ENCODE data around the gene ARPC5L.

The ARPC5L gene

DNA sequence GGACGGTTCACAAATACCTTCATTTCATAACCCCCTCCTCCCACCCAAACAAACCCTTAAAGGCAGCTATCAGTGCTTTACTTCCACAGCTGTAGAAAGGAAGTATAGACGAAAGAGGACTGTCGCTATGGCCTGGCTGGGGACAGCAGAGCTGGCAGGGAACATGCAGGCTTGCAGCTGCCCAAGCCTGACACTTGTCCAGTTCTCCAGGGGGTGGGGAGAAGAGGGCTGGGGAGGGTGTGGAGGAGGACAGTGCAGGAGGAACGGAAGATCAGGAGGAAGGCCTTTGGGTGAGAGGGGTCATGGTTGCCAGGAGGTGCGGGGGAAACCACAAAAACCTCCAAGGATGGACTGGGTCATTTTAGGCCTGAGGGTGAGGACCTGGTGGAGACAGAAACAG is 25.9 kb downstream of the ARPC5L start:
- H3K27me3 ChIP-seq (replicated peaks): no peaks in the 10 kb centered on the region
- no peak for DNase-seq
- no peak overlapping the region for H3K27ac ChIP-seq
- H3K36me3 ChIP-seq (replicated peaks): peaks cover 17% of the 10 kb centered on the region
- H3K4me3 ChIP-seq (ENCODE audit: low read depth, low read length): no peak overlapping the region
- TF ChIP-seq, protein P1, sequence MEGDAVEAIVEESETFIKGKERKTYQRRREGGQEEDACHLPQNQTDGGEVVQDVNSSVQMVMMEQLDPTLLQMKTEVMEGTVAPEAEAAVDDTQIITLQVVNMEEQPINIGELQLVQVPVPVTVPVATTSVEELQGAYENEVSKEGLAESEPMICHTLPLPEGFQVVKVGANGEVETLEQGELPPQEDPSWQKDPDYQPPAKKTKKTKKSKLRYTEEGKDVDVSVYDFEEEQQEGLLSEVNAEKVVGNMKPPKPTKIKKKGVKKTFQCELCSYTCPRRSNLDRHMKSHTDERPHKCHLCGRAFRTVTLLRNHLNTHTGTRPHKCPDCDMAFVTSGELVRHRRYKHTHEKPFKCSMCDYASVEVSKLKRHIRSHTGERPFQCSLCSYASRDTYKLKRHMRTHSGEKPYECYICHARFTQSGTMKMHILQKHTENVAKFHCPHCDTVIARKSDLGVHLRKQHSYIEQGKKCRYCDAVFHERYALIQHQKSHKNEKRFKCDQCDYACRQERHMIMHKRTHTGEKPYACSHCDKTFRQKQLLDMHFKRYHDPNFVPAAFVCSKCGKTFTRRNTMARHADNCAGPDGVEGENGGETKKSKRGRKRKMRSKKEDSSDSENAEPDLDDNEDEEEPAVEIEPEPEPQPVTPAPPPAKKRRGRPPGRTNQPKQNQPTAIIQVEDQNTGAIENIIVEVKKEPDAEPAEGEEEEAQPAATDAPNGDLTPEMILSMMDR (IDR thresholded peaks at IDR 0.05; ENCODE audit: low read depth, low read length, missing control alignments): no peak
- in situ Hi-C loops (cut with HindIII; ENCODE audit: low pct_ligation_motif_present, low sequenced_read_pairs): no loop called here

DNA sequence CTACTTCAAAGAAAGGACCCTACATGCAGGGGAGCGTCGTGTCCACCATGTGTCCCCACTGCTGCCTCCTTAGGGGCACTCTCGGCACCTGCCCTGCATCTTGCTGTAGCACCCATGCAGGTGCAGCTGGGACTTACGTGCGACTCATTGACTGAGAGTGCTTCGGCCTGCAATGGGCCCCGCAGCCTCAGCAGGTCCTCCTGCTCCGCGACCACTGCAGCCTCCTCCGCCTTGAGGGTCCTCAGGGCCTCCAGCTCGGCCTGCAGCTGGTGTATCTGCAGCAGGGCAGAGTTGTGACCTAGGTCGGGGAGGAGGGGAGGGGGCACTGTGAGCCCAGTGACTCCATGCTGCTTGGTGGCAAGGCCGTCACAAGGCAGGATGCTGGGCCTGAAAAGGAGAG is 27.1 kb downstream of the ARPC5L start:
- peaks cover 17% of the 10 kb centered on the region for H3K36me3 ChIP-seq (replicated peaks)

DNA sequence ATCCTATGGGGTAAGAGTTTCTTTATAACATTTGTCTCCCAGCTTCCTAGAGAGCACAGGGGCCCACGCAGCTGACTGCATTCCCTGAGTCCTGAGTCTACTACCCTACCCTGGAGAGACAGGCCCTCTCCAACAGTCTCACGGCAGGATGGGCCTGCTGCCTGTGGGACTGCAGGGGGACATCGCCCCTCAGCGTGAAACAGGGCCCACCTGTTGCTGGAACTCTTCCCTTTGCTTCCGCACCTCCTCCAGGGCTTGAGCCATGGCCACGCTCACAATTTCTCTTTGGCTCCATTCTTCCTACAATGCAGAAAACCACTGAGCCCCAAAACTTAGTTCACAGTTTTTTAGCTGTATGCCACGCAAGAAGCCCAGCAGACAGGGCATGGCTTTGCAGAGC is 28.2 kb downstream of the ARPC5L start:
- TF ChIP-seq, protein P1 (IDR thresholded peaks at IDR 0.05; ENCODE audit: low read depth, low read length, missing control alignments): no peak
- Histone ChIP-seq H3K36me3 (replicated peaks) (peaks cover 17% of the 10 kb centered on the region), H3K27me3 (replicated peaks) (no peaks in the 10 kb centered on the region), H3K4me3 (ENCODE audit: low read depth, low read length) (no peak overlapping the region), H3K27ac (no peak overlapping the region)
- in situ Hi-C loops (cut with HindIII; ENCODE audit: low pct_ligation_motif_present, low sequenced_read_pairs): no loop called here
- DNase-seq: no peak

More for the DNA sequence above, 27.1 kb downstream of the ARPC5L start:
- TF ChIP-seq, protein P1 (IDR thresholded peaks at IDR 0.05; ENCODE audit: low read depth, low read length, missing control alignments): no peak
- Histone ChIP-seq H3K4me3 (ENCODE audit: low read depth, low read length) (no peak overlapping the region), H3K27ac (no peak overlapping the region), H3K27me3 (replicated peaks) (no peaks in the 10 kb centered on the region)
- in situ Hi-C loops (cut with HindIII; ENCODE audit: low pct_ligation_motif_present, low sequenced_read_pairs): no loop called here
- DNase-seq: no peak

DNA sequence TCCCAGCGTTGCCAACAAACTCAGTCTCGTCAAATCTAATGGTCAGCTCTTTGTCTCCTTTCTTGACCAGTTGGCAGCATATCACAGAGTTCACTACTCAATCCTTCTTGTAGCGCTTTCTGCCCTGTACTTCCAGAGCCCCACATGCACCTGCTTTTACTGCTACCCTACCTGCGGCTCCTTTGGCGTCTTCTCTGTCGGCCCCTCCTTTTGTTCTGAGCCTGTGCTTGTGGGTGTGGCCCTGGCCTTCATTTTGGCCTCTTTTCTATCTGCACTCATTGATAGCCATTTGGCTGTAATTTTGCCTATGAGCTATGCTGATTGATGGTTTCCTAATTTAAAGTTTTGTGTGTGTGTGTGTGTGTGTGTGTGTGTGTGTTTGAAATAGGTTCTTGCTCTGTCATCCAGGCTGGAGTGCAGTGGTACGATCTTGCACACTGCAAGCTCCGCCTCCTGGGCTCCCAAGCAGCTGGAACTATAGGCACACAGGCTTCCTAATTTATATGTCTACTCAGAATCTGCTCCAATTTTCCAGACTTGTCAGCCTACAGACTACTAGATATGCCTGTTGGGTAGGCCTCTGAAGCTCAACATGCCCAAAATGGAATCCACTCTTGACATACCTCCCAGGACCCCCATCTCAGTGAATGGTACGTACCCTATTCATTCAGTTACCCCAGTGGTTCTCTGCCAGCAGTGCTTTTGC is 32.3 kb downstream of the ARPC5L start:
- Histone ChIP-seq H3K4me3 (ENCODE audit: low read depth, low read length) (no peak overlapping the region), H3K36me3 (replicated peaks) (peaks cover 17% of the 10 kb centered on the region), H3K27me3 (replicated peaks) (no peaks in the 10 kb centered on the region), H3K27ac (no peak overlapping the region)
- TF ChIP-seq, protein P1 (IDR thresholded peaks at IDR 0.05; ENCODE audit: low read depth, low read length, missing control alignments): no peak
- no peak for DNase-seq
- in situ Hi-C loops (cut with HindIII; ENCODE audit: low pct_ligation_motif_present, low sequenced_read_pairs): no loop called here

DNA sequence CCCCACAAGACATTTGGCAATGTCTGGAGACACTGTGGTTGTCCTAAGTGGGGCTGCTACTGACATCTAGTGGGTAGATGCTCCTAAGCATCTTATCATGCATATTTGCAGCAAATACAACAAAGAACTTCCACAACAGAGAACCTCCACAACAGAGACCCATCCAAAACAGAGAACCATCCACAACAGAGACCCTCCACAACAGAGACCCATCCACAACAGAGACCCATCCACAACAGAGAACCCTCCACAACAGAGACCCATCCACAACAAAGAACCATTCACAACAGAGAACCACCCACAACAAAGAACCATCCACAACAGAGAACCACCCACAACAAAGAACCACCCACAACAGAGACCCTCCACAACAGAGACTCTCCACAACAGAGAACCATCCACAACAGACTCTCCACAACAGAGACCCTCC is 32.8 kb downstream of the ARPC5L start:
- H3K4me3 ChIP-seq (ENCODE audit: low read depth, low read length): no peak overlapping the region
- TF ChIP-seq, protein P1 (IDR thresholded peaks at IDR 0.05; ENCODE audit: low read depth, low read length, missing control alignments): peak; percentile 71
- H3K27me3 ChIP-seq (replicated peaks): no peaks in the 10 kb centered on the region
- no peak overlapping the region for H3K27ac ChIP-seq
- DNase-seq: peak; percentile 48
- peaks cover 17% of the 10 kb centered on the region for H3K36me3 ChIP-seq (replicated peaks)
- in situ Hi-C loops (cut with HindIII; ENCODE audit: low pct_ligation_motif_present, low sequenced_read_pairs): no loop called here

Measured in brain microvascular endothelial cell (primary cell).